Measurements from ENCODE around the gene WHAMM. TPM values are rescaled to one million over a fixed set of nuclear protein-coding genes. Genes with fewer than 3 reads are reported as not detected.
"Not testable (repeated sequence)": the region's sequence is repeated elsewhere in the genome, so short reads cannot be mapped to it uniquely, and the experiment has no call there.

Gene WHAMM
- total RNA-seq, 2 donors from 2014 or later, result 12.5 to 13.5 TPM

DNA sequence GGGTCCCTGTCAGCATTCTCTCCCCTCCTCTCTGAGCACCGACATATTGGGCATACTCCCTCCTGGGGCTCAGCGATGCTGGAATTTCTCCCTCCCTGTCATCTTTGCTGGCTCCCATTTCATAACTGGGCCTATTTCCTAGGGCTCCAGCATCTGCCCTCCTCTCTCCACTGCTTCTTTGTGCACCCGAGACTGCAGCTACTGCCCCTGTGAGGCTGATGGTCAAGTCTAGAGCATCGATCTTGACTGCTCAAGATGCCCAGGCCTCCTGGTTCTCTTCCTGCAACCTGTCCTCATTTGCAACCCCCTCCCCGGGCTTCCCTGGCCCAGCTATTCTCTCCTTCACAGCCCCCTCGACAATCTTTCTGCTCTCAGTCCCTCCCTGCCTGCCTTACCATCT is 53.5 kb downstream of the WHAMM start:
- Histone ChIP-seq H3K27me3 (replicated peaks; ENCODE audit: insufficient read depth) (no peaks in the 10 kb centered on the region), H3K4me3 (no peak overlapping the region), H3K4me1 (replicated peaks) (no peaks in the 10 kb centered on the region), H3K36me3 (no peaks in the 10 kb centered on the region), H3K9me3 (no peaks in the 10 kb centered on the region), H3K27ac (no peak overlapping the region)
- TF ChIP-seq, protein P1, sequence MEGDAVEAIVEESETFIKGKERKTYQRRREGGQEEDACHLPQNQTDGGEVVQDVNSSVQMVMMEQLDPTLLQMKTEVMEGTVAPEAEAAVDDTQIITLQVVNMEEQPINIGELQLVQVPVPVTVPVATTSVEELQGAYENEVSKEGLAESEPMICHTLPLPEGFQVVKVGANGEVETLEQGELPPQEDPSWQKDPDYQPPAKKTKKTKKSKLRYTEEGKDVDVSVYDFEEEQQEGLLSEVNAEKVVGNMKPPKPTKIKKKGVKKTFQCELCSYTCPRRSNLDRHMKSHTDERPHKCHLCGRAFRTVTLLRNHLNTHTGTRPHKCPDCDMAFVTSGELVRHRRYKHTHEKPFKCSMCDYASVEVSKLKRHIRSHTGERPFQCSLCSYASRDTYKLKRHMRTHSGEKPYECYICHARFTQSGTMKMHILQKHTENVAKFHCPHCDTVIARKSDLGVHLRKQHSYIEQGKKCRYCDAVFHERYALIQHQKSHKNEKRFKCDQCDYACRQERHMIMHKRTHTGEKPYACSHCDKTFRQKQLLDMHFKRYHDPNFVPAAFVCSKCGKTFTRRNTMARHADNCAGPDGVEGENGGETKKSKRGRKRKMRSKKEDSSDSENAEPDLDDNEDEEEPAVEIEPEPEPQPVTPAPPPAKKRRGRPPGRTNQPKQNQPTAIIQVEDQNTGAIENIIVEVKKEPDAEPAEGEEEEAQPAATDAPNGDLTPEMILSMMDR (IDR thresholded peaks at IDR 0.05), result no peak
- TF ChIP-seq POLR2A (IDR thresholded peaks at IDR 0.05) (no peak), POLR2AphosphoS5 (IDR thresholded peaks at IDR 0.05) (no peak)
- no peak for DNase-seq (ENCODE audit: low spot score)
- intact Hi-C loops (cut with DNase I), result no loop called here
- 89% methylated on average over 6 of the region's 6 CpGs for WGBS

DNA sequence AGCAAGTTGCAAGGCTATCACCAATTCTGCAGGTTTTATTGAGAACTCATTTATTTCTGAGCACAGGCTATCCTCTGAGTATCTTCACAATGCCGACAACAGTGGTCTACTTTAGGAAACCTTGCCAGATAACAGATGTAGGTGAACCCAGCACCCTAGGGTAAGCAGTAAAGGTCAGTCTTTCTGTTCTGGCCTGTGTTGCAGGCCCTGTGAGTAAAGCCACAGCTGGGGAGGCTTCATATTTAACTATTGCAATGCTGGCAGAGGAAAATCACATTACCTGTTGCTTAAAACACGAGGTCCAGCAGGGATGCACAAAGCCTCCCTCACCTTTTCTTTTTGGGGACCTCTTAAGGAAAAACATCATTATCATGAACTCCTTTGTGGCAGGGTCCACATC is 55.5 kb downstream of the WHAMM start:
- no peak for DNase-seq (ENCODE audit: low spot score)
- TF ChIP-seq POLR2AphosphoS5 (IDR thresholded peaks at IDR 0.05), result no peak
- no peak for TF ChIP-seq POLR2A (IDR thresholded peaks at IDR 0.05)
- TF ChIP-seq, protein P1 (IDR thresholded peaks at IDR 0.05), result no peak
- intact Hi-C loops (cut with DNase I), result no loop called here

DNA sequence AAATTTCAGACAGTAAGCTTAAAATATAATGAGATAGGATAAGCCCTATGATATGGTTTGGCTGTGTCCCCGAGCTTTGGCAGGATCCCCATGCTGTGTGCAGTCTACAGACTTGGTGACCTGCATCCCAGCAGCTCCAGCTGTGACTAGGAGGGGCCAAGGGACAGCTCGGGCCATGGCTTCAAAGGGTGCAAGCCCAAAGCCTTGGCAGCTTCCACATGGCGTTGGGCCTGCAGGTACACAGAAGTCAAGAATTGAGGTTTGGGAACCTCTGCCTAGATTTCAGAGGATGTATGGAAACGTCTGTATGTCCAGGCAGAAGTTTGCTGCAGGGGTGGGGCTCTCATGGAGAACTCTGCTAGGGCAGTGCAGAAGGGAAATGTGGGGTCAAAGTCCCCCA is 56.2 kb downstream of the WHAMM start:
- H3K9me3 ChIP-seq; H3K4me3 ChIP-seq; H3K4me1 ChIP-seq (replicated peaks); H3K27me3 ChIP-seq (replicated peaks; ENCODE audit: insufficient read depth); intact Hi-C loops (cut with DNase I); DNase-seq (ENCODE audit: low spot score); H3K36me3 ChIP-seq; H3K27ac ChIP-seq: not testable (repeated sequence)
- 58% methylated on average over 4 of the region's 4 CpGs for WGBS

More for the DNA sequence above, 55.5 kb downstream of the WHAMM start:
- Histone ChIP-seq H3K4me1 (replicated peaks) (no peaks in the 10 kb centered on the region), H3K27ac (no peak overlapping the region), H3K27me3 (replicated peaks; ENCODE audit: insufficient read depth) (no peaks in the 10 kb centered on the region), H3K9me3 (no peaks in the 10 kb centered on the region), H3K36me3 (no peaks in the 10 kb centered on the region), H3K4me3 (no peak overlapping the region)
- WGBS, result 86% methylated on average over 2 of the region's 2 CpGs

DNA sequence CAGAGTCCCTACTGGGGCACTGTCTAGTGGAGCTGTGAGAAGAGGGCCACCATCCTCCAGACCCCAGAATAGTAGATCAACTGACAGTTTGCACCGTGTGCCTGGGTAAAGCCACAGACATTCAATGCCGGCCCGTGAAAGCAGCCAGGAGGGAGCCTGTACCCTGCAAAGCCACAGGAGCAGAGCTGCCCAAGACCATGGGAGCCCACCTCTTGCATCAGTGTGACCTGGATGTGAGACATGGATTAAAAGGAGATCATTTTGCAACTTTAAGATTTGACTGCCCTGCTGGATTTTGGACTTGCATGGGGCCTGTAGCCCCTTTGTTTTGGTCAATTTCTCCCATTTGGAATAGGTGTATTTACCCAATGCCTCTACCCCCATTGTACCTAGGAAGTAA is 56.6 kb downstream of the WHAMM start:
- DNase-seq (ENCODE audit: low spot score); H3K4me3 ChIP-seq; H3K27me3 ChIP-seq (replicated peaks; ENCODE audit: insufficient read depth); H3K4me1 ChIP-seq (replicated peaks); H3K27ac ChIP-seq; H3K9me3 ChIP-seq; H3K36me3 ChIP-seq; intact Hi-C loops (cut with DNase I): not testable (repeated sequence)
- WGBS, result 97% methylated on average over 3 of the region's 3 CpGs

DNA sequence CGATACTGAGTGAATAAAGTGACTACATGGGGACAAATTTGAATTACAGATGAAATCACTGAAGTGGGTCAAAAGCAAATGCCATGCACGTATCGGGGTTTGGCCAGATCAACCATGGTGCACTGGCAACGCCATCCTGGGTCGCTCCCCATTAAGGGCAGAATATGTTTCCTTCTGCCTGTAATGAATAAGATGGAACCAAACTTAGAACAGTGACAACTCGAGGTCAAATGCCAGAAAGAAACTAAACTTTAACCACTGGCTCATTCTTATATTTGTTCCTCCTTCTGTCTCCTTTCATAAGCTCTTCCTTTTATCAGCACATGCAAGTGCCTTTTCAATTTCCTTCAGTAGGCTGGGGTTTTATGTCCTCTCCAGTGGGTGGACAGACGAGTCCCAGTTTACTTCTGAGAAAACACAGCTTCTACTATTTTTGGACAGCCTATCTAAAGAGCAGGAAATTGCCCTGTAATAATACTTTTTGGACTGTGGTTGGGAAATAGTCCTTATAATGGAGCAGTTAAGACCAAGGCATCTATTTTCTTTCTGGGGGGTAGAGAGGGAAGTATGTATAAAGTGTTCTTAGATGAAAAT is 61.4 kb downstream of the WHAMM start:
- Histone ChIP-seq H3K4me3 (no peak overlapping the region), H3K27me3 (replicated peaks; ENCODE audit: insufficient read depth) (no peaks in the 10 kb centered on the region), H3K4me1 (replicated peaks) (no peaks in the 10 kb centered on the region), H3K27ac (no peak overlapping the region), H3K36me3 (no peaks in the 10 kb centered on the region), H3K9me3 (no peaks in the 10 kb centered on the region)
- 64% methylated on average over 7 of the region's 7 CpGs for WGBS
- no peak for DNase-seq (ENCODE audit: low spot score)
- intact Hi-C loops (cut with DNase I), result no loop called here
- no peak for TF ChIP-seq POLR2A (IDR thresholded peaks at IDR 0.05)
- TF ChIP-seq POLR2AphosphoS5 (IDR thresholded peaks at IDR 0.05), result no peak
- TF ChIP-seq, protein P1 (IDR thresholded peaks at IDR 0.05), result no peak

DNA sequence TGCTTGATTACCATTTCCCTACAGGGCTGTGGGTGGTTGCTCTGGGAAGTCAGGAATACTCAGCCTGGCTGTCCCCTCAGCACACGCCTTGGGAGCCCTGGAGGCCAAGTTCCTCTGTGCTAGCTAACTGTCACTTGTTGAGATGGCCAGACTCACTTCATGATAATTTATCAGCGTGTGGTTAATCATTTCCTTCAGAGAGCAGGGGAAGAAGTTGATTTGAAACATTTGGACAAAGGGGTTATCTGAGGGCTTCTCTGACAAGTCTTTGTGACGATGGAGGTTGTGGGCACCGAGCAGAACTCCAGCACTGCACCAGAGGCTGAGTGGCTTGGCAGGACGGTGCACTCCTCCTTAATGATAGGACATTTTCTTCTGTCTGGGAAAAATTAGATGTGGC is 61.9 kb downstream of the WHAMM start:
- Histone ChIP-seq H3K36me3 (no peaks in the 10 kb centered on the region), H3K4me3 (no peak overlapping the region), H3K27ac (no peak overlapping the region), H3K4me1 (replicated peaks) (no peaks in the 10 kb centered on the region), H3K9me3 (no peaks in the 10 kb centered on the region), H3K27me3 (replicated peaks; ENCODE audit: insufficient read depth) (no peaks in the 10 kb centered on the region)
- DNase-seq (ENCODE audit: low spot score), result no peak
- TF ChIP-seq POLR2A (IDR thresholded peaks at IDR 0.05) (no peak), POLR2AphosphoS5 (IDR thresholded peaks at IDR 0.05) (no peak)
- TF ChIP-seq, protein P1 (IDR thresholded peaks at IDR 0.05), result no peak
- intact Hi-C loops (cut with DNase I), result no loop called here
- WGBS, result 70% methylated on average over 5 of the region's 5 CpGs

Data from prostate gland (tissue), 2 donors.